ENCODE results near the gene TRPM6.

TRPM6 gene

GRCh38 chr9:74728176-74728575 is 159.5 kb downstream of the TRPM6 start:
- peaks cover 4% of the 10 kb centered on the region for H3K27me3 Mint-ChIP-seq
- H3K4me3 Mint-ChIP-seq = no peak overlapping the region
- H3K4me1 Mint-ChIP-seq (ENCODE audit: low read depth) = no peaks in the 10 kb centered on the region
- H3K36me3 Mint-ChIP-seq = no peaks in the 10 kb centered on the region
- no peak overlapping the region for H3K27ac Mint-ChIP-seq
- no peaks in the 10 kb centered on the region for H3K9me3 Mint-ChIP-seq (ENCODE audit: low read depth)

DNA sequence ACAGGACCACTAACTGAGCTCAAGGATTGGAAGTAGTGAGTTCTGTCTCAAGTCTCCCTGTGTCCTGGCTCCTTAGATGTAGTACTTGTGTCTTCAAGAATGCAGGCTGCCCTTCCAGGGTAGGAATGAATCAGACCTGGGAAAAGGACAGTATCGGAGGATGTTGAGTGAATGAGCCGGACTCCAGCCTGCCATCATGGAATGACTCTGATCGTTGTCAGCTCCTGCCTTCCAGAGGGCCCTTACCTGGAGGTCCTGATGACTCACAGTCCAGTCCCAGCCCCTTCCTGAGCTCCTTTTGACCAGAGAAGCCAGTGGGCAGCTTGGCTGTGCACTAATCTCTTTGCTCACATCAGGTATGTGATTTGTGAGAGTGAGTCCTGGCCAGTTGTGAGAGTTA is 161.1 kb downstream of the TRPM6 start:
- Mint-ChIP-seq H3K4me1 (ENCODE audit: low read depth) (no peaks in the 10 kb centered on the region), H3K9me3 (ENCODE audit: low read depth) (no peaks in the 10 kb centered on the region), H3K27ac (no peak overlapping the region)

GRCh38 chr9:74724317-74724716 is 163.4 kb downstream of the TRPM6 start:
- Mint-ChIP-seq H3K4me3 (no peak overlapping the region), H3K27me3 (peaks cover 4% of the 10 kb centered on the region), H3K9me3 (ENCODE audit: low read depth) (no peaks in the 10 kb centered on the region), H3K36me3 (no peaks in the 10 kb centered on the region), H3K4me1 (ENCODE audit: low read depth) (no peaks in the 10 kb centered on the region), H3K27ac (no peak overlapping the region)

More for the DNA sequence above, 161.1 kb downstream of the TRPM6 start:
- Mint-ChIP-seq H3K4me3 (no peak overlapping the region), H3K36me3 (no peaks in the 10 kb centered on the region), H3K27me3 (peaks cover 4% of the 10 kb centered on the region)

- Mint-ChIP-seq H3K9me3 (ENCODE audit: low read depth) (no peaks in the 10 kb centered on the region), H3K27me3 (peaks cover 4% of the 10 kb centered on the region), H3K36me3 (no peaks in the 10 kb centered on the region), H3K4me3 (no peak overlapping the region), H3K4me1 (ENCODE audit: low read depth) (no peaks in the 10 kb centered on the region), H3K27ac (no peak overlapping the region)
Measured at GRCh38 chr9:74721696-74722660, 165.7 kb downstream of the TRPM6 start.

DNA sequence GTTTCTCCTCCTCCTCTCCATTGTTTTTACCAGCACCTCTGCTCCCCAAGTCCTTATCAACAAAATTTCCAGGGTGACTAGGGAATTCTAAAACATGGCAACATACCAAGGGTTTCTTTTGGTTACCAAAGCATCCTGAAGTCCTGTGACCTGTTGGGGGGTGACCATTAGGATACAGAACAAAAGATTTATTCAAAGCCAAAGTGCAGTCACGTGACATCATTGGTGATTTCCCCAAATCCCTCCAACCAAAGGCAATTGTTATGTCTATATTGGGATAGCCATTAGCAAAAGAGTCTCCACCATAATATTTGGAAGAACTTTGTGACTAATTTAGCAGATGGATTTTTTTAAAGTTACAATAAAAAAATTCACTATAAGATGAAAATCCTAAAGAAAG is 168.4 kb downstream of the TRPM6 start:
- Mint-ChIP-seq H3K27ac (no peak overlapping the region), H3K36me3 (no peaks in the 10 kb centered on the region), H3K27me3 (peaks cover 2% of the 10 kb centered on the region), H3K9me3 (ENCODE audit: low read depth) (no peaks in the 10 kb centered on the region), H3K4me1 (ENCODE audit: low read depth) (no peaks in the 10 kb centered on the region), H3K4me3 (no peak overlapping the region)

- H3K27me3 Mint-ChIP-seq = peaks cover 2% of the 10 kb centered on the region
- no peaks in the 10 kb centered on the region for H3K4me1 Mint-ChIP-seq (ENCODE audit: low read depth)
- H3K4me3 Mint-ChIP-seq = no peak overlapping the region
- H3K27ac Mint-ChIP-seq = no peak overlapping the region
- no peaks in the 10 kb centered on the region for H3K9me3 Mint-ChIP-seq (ENCODE audit: low read depth)
- no peaks in the 10 kb centered on the region for H3K36me3 Mint-ChIP-seq
Measured at GRCh38 chr9:74718709-74719108, 169.0 kb downstream of the TRPM6 start.

GRCh38 chr9:74711341-74711740 is 176.4 kb downstream of the TRPM6 start:
- Mint-ChIP-seq H3K27me3 (peaks cover 5% of the 10 kb centered on the region), H3K4me3 (no peak overlapping the region), H3K27ac (no peak overlapping the region), H3K36me3 (no peaks in the 10 kb centered on the region), H3K4me1 (ENCODE audit: low read depth) (no peaks in the 10 kb centered on the region), H3K9me3 (ENCODE audit: low read depth) (no peaks in the 10 kb centered on the region)

GRCh38 chr9:74697535-74697934 is 190.2 kb downstream of the TRPM6 start:
- Mint-ChIP-seq H3K36me3 (no peaks in the 10 kb centered on the region), H3K27ac (no peak overlapping the region), H3K9me3 (ENCODE audit: low read depth) (no peaks in the 10 kb centered on the region), H3K27me3 (peaks cover 13% of the 10 kb centered on the region), H3K4me1 (ENCODE audit: low read depth) (no peaks in the 10 kb centered on the region), H3K4me3 (no peak overlapping the region)

DNA sequence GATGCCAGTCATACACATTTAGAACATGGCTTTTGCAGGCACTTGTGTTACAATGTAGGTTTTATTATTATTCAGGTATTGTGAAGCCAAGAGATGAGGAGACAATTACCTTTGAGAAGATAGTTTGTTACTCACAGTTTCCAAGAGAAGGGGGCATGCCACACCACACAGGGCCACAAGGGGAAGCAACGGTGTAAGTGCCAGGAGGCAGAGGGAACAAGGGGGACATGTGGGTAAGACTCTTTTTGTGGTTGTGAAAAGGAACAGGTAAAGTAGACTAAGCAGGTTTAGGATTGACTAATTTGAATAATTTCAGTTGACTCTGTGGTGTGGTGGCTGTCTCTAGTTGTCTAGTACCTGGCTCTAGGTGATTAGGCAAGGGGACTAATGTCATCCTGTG is 191.2 kb downstream of the TRPM6 start:
- Mint-ChIP-seq H3K27ac (no peak overlapping the region), H3K27me3 (peaks cover 13% of the 10 kb centered on the region), H3K4me1 (ENCODE audit: low read depth) (no peaks in the 10 kb centered on the region), H3K9me3 (ENCODE audit: low read depth) (no peaks in the 10 kb centered on the region), H3K4me3 (no peak overlapping the region), H3K36me3 (no peaks in the 10 kb centered on the region)

- H3K27ac Mint-ChIP-seq = no peak overlapping the region
- no peak overlapping the region for H3K4me3 Mint-ChIP-seq
- no peaks in the 10 kb centered on the region for H3K36me3 Mint-ChIP-seq
- peaks cover 2% of the 10 kb centered on the region for H3K27me3 Mint-ChIP-seq
- no peaks in the 10 kb centered on the region for H3K9me3 Mint-ChIP-seq (ENCODE audit: low read depth)
- H3K4me1 Mint-ChIP-seq (ENCODE audit: low read depth) = no peaks in the 10 kb centered on the region
Measured at GRCh38 chr9:74691058-74691457, 196.7 kb downstream of the TRPM6 start.

- Mint-ChIP-seq H3K9me3 (ENCODE audit: low read depth) (no peaks in the 10 kb centered on the region), H3K27ac (no peak overlapping the region), H3K36me3 (no peaks in the 10 kb centered on the region), H3K4me3 (no peak overlapping the region), H3K4me1 (ENCODE audit: low read depth) (no peaks in the 10 kb centered on the region), H3K27me3 (peaks cover 2% of the 10 kb centered on the region)
Measured at GRCh38 chr9:74683322-74683721, 204.4 kb downstream of the TRPM6 start.

- H3K4me3 Mint-ChIP-seq = no peak overlapping the region
- no peaks in the 10 kb centered on the region for H3K4me1 Mint-ChIP-seq (ENCODE audit: low read depth)
- no peaks in the 10 kb centered on the region for H3K36me3 Mint-ChIP-seq
- H3K27ac Mint-ChIP-seq = no peak overlapping the region
- no peaks in the 10 kb centered on the region for H3K9me3 Mint-ChIP-seq (ENCODE audit: low read depth)
- peaks cover 2% of the 10 kb centered on the region for H3K27me3 Mint-ChIP-seq
Measured at GRCh38 chr9:74681906-74682305, 205.8 kb downstream of the TRPM6 start.

DNA sequence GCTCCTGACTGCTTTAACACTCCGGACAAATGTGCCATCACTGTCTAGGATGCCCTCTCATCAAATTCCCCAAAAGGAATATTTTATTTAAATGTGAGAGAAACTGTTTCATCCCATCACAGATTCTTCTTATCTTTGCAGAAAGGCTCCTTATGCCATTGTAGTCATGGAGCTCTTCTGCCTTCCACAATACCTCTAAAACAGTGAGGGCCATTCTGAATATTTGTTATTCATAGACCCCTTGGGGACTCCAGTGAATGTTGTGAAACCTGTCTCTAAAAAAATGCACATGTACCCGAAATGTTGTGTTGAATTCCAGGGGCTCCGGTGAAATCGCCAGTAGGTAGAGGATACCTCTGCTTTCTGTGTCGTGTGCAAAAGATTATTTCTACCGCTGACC is 213.6 kb downstream of the TRPM6 start:
- Mint-ChIP-seq H3K4me1 (ENCODE audit: low read depth) (no peaks in the 10 kb centered on the region), H3K27me3 (no peaks in the 10 kb centered on the region), H3K27ac (no peak overlapping the region), H3K36me3 (no peaks in the 10 kb centered on the region), H3K9me3 (ENCODE audit: low read depth) (no peaks in the 10 kb centered on the region), H3K4me3 (no peak overlapping the region)
